Stimulated activated CD4-positive, alpha-beta T cell treated with anti-CD3 and anti-CD28 coated beads, Interleukin-15, amount 100 ng/mL, for 1 hour (primary cell): ENCODE results near the gene ALDOB.
A peak's percentile ranks its signal among the peaks of the same experiment; 100 is the strongest.

Source experiments
- DNase-seq, 2 donors: peaks; one replicate each; pipeline ENCODE4 v3.0.0-alpha.2; 2020; ENCODE audit warnings: low read depth in 1 of 2, low spot score in 1 of 2

ALDOB gene

DNA sequence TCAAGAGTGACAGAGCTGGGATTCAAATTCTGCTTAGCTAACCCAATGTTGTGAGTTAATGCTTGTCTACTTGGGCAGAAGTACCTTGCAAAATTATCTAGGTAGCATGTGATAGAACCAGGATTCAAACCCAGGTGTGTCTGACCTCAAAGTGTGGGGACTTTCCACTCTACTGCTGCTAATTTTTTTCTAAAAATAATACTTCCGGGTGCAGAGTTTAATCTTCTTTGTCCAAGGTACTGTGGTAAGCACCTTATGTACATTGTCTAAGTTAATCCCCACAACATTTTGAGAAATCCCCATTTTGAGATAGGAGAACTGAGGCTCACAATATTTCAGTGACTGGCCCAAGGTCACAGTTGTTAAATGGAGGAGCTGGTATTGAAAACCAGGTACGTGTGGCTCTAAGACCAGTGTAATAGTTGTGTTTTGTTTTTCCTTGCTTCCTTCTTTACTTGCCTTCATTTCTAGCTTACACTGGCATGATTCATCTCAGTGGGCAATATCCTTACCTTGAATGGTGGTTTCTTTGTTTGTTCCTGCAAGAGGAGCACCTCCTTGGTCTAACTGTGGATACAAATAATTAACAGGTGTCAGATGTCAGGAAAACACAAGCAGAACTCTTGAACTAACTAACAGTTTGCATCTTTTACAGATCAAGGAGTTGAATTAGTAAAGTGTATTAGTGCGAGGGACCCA lies 7.5 kb downstream of the ALDOB start:
- DNase-seq, result no peak

DNA sequence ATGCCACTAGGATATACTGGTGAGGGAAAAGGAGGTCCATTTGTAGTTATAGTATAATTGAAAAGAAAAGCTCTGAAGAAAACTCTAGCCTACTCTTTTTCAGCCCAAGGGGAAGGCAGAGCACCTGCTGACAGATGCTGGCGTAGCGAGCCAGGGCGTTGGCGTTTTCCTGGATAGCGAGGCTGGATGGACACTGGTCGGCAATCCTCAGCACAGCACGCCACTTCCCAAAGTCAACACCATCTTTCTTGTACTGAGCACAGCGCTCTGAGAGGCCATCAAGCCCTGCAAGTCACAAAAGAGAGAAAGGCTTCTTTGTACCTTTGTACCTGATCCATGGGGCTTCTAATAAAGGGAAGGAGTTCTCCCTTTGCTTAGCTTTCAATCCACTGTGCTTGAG lies 8.2 kb downstream of the ALDOB start:
- no peak for DNase-seq

DNA sequence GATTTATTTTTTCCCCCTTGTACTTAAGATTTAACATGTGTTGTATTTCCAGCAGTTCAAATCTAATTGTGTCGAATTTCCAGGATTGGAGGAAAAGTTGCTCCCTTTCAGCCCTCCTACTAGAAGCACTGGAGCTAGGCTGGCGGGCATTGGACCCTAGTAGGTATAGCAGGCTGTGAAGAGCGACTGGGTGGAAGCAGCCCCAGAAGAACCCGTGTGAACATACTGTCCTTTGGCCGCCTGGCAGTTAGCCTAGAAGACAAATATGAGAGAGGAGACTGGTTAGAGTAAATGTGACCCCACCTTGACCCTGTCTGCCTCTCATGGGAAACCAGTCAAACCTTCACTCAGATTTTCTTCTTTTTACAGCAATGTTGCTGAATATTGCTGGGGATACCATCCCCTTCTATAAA lies 13.9 kb downstream of the ALDOB start:
- no peak for DNase-seq

DNA sequence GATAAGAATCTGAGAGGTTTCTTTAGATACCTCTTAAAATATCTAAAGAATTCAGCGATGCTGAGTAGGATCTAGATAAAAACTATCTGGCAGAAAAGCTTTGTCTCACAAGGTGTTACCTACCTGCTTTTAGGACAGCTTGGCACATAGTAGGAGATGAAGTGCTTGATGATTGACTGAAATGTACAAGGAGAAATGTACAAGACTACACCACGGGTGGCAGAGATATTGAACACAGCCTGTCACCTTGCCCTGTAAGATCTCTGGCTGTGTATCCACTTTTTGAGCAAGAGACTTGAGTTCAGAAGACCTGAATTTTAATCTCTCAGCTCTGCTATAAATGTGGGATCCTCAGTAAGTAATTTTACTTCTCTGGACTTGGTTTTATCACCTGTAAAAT lies 15.7 kb downstream of the ALDOB start:
- DNase-seq, result no peak

DNA sequence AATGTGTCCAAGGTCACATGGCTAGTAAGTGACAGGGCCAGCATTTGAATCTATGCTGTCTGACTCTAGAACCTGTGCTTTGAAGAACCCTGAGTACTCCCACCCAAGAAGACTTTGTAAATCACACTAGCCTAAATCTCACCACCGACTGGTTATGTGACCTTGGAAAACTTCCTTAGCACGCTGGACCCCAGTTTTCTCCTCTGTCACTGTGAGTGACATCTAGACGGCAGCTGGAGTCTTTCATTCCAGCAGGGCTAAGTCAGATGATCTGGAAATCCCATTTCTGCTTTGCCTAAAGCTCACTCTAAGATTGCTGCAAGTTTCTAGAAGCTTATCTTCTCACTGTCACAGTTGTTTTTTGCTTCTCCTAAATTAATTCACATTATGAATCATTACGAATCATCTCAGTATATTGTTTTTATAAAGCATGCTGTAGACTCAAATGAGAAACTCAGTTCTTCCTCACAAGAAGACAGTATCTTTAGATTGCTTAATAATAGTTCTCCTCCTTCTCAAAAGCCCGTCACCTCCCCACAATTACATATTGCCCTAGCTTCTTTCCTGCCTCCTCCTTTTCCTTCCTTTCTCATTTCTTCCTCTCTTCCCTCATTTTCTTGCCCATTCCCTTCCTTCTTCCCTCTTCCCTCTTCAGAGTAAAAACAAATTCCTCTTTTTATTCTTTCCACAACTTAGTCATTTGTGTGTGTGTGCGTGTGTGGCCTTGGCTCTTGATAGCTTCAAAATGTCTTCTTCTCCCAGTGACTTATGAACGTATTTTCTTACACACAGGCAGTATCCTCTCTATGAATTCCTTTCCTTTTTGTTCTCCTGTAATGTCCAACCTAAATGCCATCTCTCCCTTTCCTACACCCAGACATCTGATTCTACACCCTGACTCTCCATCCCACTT lies 16.8 kb downstream of the ALDOB start:
- DNase-seq, result no peak

DNA sequence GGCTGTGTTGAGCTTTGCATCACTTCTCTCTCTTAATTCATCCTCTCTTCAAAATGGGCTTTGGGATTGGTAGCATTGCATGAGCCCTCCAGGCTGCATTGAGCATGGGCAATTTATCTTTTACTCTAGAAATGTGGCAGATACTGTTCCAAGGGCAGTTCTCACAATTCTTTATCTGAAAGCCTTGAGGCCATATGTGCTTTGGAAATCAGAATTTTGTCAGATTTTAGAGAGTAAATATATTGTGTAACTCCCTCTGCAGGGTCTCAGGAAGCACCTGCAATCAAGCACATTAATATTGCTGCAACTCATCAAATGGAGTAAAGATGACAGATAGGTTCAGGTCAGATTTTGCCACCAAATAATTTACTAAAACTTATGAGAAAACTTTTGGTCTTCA lies 17.6 kb downstream of the ALDOB start:
- no peak for DNase-seq

DNA sequence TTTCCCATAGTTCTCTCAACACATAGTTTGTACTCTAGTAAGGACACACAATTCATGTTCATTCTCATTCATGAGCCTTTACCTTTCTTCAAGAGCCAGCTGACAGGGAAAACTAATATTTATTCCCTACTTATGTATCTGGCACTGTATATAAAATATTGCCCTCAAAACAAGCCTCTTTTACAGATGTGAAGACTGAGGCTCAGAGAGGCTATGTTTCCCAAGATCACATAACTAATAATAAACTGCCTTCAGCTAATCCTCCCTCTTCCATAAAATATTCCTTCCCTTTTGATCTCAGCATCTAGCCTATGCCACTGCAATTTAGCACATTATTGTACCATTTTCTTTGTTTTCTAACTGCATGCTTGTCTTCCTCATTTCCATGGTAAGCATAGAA lies 18.2 kb downstream of the ALDOB start:
- DNase-seq, result no peak

DNA sequence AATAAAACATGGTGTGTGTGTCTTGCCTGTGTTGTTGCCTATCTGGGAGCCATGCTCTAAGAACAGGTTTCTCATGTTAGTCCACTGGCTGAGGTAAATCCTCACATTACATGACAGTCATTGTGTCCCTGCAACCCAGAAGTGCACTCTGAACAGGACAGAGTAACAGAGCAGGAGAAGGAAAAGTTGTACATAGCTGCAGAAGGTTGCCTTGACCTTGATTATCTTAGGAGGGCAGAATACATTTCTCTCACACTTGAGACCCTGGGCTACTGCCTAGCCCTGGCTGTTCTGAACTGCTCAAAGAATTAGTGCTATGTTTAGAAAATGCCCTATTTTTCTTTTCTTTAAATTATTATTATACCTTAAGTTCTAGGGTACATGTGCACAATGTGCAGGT lies 20.0 kb downstream of the ALDOB start:
- DNase-seq, result no peak

DNA sequence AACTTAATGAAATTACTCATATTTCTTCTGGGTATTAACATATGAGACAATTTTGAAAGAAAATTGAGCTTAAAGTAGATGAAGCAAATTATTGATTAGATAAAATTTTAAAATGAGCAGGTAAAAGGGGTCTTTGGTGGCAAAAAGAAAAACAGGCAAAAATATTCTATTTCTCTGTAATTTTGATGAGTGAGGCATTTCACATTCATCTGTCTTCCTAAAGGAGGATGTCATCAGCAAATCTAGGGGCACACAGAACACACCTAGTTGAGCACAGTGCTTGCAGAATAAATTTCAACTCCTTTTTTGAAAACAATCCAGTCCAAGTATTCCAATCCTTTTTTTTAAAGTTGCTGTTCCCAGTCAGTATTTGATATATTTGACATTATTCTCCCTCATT lies 20.7 kb downstream of the ALDOB start:
- DNase-seq, result no peak

DNA sequence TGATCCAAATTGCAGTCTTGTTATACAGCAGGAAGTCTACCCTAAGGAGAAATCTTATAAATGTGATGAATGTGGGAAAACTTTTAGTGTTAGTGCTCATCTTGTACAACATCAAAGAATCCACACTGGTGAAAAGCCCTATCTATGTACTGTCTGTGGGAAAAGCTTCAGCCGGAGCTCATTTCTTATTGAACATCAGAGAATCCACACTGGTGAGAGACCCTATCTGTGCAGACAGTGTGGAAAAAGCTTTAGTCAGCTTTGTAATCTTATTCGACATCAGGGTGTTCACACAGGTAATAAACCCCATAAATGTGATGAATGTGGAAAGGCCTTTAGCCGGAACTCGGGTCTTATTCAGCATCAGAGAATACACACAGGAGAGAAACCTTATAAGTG lies 26.5 kb downstream of the ALDOB start:
- DNase-seq, result no peak

DNA sequence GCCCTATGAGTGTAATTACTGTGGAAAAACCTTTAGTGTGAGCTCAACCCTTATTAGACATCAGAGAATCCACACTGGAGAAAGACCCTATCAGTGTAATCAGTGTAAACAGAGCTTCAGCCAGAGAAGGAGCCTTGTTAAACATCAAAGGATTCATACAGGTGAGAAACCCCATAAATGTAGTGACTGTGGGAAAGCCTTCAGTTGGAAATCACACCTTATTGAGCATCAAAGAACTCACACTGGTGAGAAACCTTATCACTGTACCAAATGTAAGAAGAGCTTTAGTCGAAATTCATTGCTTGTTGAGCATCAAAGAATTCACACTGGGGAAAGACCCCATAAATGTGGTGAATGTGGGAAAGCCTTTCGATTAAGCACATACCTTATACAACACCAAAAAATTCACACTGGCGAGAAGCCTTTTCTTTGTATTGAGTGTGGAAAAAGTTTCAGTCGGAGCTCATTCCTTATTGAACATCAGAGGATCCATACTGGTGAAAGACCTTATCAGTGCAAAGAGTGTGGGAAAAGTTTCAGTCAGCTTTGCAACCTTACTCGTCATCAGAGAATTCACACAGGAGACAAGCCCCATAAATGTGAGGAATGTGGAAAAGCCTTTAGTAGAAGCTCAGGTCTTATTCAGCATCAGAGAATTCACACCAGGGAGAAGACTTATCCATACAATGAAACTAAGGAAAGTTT lies 27.0 kb downstream of the ALDOB start:
- DNase-seq, result no peak

DNA sequence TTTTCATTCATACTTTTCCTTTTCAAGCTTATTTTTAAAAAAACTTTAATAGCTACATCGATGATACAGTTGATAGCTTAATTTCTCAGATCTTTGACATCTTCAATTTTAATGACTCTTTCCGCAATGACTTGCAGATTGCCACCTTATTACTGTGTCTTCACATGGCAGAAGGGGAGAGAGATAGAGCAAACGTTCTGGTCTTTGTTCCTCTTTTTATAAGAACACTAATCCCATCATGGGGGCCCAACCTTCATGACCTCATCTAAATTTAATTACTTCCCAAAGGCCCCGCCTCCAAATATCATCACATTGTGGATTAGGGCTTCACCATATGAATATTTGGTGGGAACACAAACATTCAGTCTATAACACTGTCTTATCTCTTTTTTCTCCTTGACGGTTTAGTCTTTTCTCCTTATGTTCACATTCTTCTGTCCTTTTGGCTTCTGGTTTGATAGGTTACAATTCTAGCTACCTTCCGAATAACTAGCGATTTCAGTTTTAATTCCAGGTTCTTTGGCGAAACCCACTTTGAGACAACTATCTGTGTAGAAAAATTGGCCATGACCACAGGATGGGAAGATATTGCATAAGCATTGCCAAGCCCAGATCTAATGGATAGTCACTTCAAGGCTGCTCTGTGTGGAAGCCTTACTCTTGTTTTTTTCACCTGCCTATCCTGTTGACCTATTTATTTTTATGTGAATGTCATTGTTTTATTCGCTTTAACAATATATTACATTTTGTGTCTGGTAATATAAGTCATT lies 31.9 kb downstream of the ALDOB start:
- no peak for DNase-seq

DNA sequence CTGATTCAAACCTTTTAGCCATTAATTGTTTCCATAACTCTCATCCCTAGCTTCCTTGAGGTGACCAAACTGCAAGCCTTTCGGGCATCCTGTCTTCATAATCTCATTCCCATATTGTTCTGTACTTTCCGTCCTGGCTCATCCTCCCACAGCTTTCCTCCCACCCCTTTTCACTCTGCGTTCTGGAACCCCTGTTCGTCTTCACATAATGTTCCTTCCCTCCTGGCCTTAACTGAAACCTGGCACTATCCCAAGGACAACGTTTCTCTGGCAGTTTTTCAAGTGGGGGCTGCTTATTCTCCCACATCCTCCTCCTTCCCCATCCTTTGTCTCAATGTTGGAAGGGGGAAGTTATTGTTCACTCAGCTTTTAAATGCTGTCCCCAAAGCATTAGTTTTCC lies 35.5 kb downstream of the ALDOB start:
- no peak for DNase-seq

DNA sequence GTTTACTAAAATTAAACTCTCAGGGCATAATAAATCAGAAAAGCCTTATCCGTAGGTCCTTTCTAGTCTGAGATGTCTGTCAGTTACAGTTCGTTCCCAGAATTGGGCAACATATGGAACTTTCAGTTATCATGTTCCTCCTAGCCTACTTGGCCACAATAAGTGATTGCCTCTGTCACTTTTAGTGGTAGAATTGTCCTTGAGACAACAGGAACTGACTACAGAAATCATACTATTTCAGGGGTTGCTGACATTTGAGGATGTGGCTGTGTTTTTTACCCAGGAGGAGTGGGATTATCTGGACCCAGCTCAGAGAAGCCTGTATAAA lies 36.0 kb downstream of the ALDOB start:
- no peak for DNase-seq

DNA sequence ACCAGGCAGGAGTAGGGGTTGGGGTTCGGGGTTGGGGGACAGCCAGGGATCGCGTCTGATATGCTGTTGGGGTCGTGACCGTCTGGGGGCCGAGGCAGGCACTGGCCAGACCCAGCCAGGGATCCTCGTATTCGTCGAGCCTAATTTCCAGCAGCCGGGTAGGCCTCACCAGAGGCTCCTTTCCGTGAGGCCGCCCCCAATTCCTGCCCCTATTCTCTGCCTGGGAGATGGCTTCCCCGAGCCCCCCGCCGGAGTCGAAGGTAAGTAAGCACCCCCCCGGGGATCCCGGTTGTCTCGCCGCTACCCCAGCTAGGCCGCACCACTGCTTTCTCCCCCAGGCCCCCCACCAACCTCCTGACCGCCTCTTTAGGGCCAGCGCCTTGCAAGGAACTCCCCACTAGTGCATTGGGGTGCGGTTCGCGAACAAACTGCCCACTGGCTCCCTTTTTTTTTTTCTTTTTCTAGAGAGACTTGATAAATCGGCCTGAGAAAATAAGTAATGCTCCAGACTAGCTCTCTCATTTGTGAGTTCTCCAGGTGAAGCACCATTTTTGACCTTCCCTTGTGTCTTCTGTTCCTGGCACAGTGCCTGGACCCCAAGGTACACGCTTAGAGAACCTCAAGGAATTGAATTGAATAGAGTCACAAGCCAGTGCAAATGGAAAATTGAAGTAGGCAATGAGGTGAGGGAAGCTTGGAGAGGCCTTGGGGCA lies 36.5 kb downstream of the ALDOB start:
- DNase-seq, result no peak

DNA sequence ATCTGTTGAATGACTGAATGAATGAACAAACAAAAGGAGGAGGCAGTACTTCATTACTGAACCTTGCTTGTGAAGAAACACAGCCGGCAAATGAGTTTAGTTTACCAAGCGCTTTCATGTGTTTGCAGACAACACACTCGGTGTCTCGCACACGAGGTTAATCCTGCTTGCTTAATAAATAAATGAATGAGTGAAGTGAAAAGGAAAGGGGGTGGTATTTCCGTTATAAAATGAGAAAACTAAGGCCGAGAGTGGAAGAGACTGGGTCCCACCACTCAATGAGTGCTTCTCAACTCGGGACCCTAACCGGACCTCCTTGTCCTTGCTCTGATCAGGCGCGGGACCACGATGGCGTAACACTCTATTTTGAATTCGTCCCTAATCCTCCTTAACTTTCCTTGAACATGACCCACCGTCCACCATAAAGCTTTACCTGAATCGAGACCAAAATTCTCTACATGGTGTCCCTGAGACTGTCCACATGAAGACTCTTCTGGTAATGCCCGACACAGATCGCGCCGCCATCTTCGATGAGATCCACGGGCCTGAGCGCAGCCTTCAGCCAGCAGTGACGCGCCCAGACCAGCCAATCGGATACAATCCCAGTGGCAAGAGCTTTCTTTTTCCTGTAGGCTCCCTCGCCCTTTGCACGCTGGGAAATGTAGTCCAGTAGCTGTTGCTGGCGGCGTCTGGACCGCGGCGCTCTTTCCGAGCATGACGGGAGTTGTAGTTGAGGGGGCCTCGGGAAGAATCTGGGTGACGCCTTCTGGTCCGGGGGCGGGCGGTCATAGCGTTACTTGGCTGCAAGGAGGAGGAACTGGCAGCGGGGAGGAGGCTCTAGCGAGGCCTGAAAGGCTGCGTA lies 37.3 kb downstream of the ALDOB start, which contains the start of the genes MRPL50 and ZNF189:
MRPL50 (minus strand) TSS at position 551 of the 862 bp plus-strand sequence; CDS start at position 525, 26 bp downstream.
ZNF189 (plus strand) TSS at position 784 of the 862 bp plus-strand sequence. CDS start 306 bp downstream, outside the sequence.
- DNase-seq, result peak; percentile 88 to 91

DNA sequence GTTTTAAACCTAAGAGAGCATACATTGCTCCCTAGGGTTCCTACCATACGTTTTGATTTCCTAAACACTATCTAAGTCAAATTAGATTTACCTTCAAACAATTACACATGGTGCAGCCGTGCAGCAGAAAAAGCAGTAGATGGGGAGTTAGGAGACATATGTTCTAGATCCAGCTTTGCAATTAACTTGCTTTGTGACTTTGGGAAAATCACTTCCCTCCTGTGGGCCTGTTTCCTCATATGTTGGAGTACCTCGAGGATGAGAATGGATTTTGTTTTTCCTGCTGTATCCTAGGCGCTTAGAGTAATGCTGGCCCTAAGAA lies 37.9 kb downstream of the ALDOB start:
- DNase-seq, result no peak

DNA sequence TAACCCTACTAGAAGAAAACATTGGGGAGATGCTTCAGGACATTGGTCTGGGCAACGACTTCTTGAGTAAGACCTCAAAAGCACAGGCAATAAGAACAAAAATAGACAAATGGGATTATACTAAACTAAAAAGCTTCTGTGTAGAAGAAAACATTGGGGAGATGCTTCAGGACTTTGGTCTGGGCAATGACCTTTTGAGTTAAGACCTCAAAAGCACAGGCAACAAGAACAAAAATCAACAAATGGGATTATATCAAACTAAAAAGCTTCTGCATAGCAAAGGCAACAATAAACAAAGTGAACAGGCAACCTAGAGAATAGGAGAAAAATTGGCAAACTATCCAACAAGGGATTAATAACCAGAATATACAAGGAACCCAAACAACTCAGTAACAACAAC lies 40.9 kb downstream of the ALDOB start:
- no peak for DNase-seq

DNA sequence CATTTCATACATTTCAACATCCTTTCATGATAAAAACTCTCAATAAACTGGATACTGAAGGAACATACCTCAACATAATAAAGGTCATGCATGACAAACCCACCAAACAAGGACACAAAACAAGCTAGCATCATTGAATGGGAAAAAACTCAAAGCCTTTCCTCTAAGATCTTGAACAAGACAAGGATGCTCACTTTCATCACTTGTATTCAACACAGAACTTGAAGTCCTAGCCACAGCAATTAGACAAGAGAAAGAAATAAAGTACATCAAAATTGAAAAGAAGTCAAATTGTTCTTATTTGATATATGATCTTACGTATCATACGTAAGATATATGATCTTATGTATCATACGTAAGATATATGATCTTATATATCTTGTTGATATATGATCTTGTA lies 42.4 kb downstream of the ALDOB start:
- no peak for DNase-seq
